Hepatocyte (in vitro differentiated cells): ENCODE measurements around the gene RPS26. TPM values are rescaled to one million over a fixed set of nuclear protein-coding genes. Genes with fewer than 3 reads are reported as not detected.
A peak's percentile ranks its signal among the peaks of the same experiment; 100 is the strongest.

Source experiments
- DNase-seq: peaks from one replicate; pipeline ENCODE4 v3.0.0-alpha.2; 2016; ENCODE audit warnings: low spot score
- H2AFZ ChIP-seq: fragments of 200-600 bp; sonication (generic); 2 replicates; pipeline ENCODE4 v1.6.0; 2016; ENCODE audit warnings: antibody characterized with exemption, mild to moderate bottlenecking
- H3K27ac ChIP-seq: fragments of 200-600 bp; sonication (generic); 2 replicates; pipeline ENCODE4 v1.5.1; 2016; ENCODE audit warnings: mild to moderate bottlenecking
- H3K27me3 ChIP-seq: fragments of 200-600 bp; sonication (generic); 2 replicates; pipeline ENCODE4 v1.6.1; 2016
- H3K36me3 ChIP-seq: fragments of 200-600 bp; sonication (generic); replicated peaks from 2 replicates; pipeline ENCODE4 v1.5.1; 2016; ENCODE audit warnings: low read depth; ENCODE audit not compliant: insufficient read depth
- H3K4me1 ChIP-seq: fragments of 200-600 bp; sonication (generic); 2 replicates; pipeline ENCODE4 v1.5.1; 2016; ENCODE audit warnings: mild to moderate bottlenecking, moderate library complexity; ENCODE audit not compliant: insufficient read depth
- H3K4me2 ChIP-seq: fragments of 200-600 bp; sonication (generic); 2 replicates; pipeline ENCODE4 v1.6.0; 2016
- H3K4me3 ChIP-seq: fragments of 200-600 bp; sonication (generic); 2 replicates; pipeline ENCODE4 v1.5.1; 2016; ENCODE audit warnings: mild to moderate bottlenecking
- H3K79me2 ChIP-seq: fragments of 200-600 bp; sonication (generic); 2 replicates; pipeline ENCODE4 v1.6.0; 2017; ENCODE audit warnings: mild to moderate bottlenecking
- H3K9me2 ChIP-seq: fragments of 200-600 bp; sonication (generic); replicated peaks from 2 replicates; pipeline ENCODE4 v1.6.0; 2017; ENCODE audit warnings: mild to moderate bottlenecking; ENCODE audit not compliant: insufficient read depth
- H3K9me3 ChIP-seq: fragments of 200-600 bp; sonication (generic); 2 replicates; pipeline ENCODE4 v1.5.1; 2016; ENCODE audit warnings: low read depth, mild to moderate bottlenecking
- H4K20me1 ChIP-seq: fragments of 200-600 bp; sonication (generic); 2 replicates; pipeline ENCODE4 v1.6.0; 2016; ENCODE audit warnings: mild to moderate bottlenecking; ENCODE audit not compliant: insufficient read depth, poor library complexity, severe bottlenecking
- CTCF ChIP-seq: fragments of 200-600 bp; sonication (generic); IDR thresholded peaks from 2 replicates; pipeline ENCODE4 v1.5.1; 2016; ENCODE audit warnings: antibody characterized with exemption, mild to moderate bottlenecking; ENCODE audit not compliant: poor library complexity
- EZH2 ChIP-seq: fragments of 200-600 bp; sonication (generic); IDR thresholded peaks from 2 replicates; pipeline ENCODE4 v1.6.1; 2016; ENCODE audit warnings: antibody characterized with exemption, mild to moderate bottlenecking, borderline replicate concordance
- EZH2phosphoT487 ChIP-seq: fragments of 200-600 bp; sonication (generic); IDR thresholded peaks from one replicate; pipeline ENCODE4 v1.6.1; 2018; ENCODE audit warnings: antibody characterized with exemption, mild to moderate bottlenecking, low read depth, moderate library complexity; ENCODE audit not compliant: unreplicated experiment, severe bottlenecking
- WGBS: methylation state at CpG from one replicate; pipeline ENCODE4 v1.1.6; 2016; ENCODE audit warnings: low lambda C conversion rate; ENCODE audit errors: missing lambda C conversion rate; 5-methylcytosine and 5-hydroxymethylcytosine counted together
- polyA plus RNA-seq: library from polyadenylated mRNA; unstranded; fragments of >200 nt; fragmentation: Nextera tagmentation; extraction: Ambion mirVana; gene quantifications from 2 replicates; pipeline ENCODE4 v1.2.1, GENCODE V29; 2016
- total RNA-seq: library from RNA; depleted of rRNA; stranded (reverse); fragments of >200 nt; gene quantifications from 2 replicates; pipeline ENCODE4 v1.2.3, GENCODE V29; 2014

RPS26 gene
- total and polyA plus RNA-seq, 2 experiments from 2014 or later: 252 to 673 TPM

GRCh38 chr12:56082382-56082781 lies 40.7 kb downstream of the RPS26 start:
- Histone ChIP-seq H3K4me1 (peaks cover 7% of the 10 kb centered on the region), H3K36me3 (no peaks in the 10 kb centered on the region), H3K4me3 (no peak overlapping the region), H3K9me2 (no peaks in the 10 kb centered on the region), H3K79me2 (peaks cover 38% of the 10 kb centered on the region), H2AFZ (no peak overlapping the region), H3K27ac (peak overlapping the region; percentile 95), H3K9me3 (no peaks in the 10 kb centered on the region), H3K4me2 (peak overlapping the region; percentile 86), H3K27me3 (no peaks in the 10 kb centered on the region), H4K20me1 (no peaks in the 10 kb centered on the region)
- TF ChIP-seq EZH2phosphoT487 (no peak), EZH2 (no peak), CTCF (no peak)
- DNase-seq: no peak
- 72% methylated on average over 2 of the region's 2 CpGs for WGBS

GRCh38 chr12:56082967-56083366 lies 41.2 kb downstream of the RPS26 start:
- Histone ChIP-seq H3K4me3 (no peak overlapping the region), H3K9me3 (no peaks in the 10 kb centered on the region), H3K4me2 (peak overlapping the region; percentile 86), H2AFZ (no peak overlapping the region), H3K9me2 (no peaks in the 10 kb centered on the region), H4K20me1 (no peaks in the 10 kb centered on the region), H3K79me2 (peaks cover 38% of the 10 kb centered on the region), H3K27ac (peak overlapping the region; percentile 95), H3K4me1 (peaks cover 7% of the 10 kb centered on the region), H3K36me3 (no peaks in the 10 kb centered on the region), H3K27me3 (no peaks in the 10 kb centered on the region)
- TF ChIP-seq EZH2 (no peak), CTCF (no peak), EZH2phosphoT487 (no peak)
- peak; percentile 25 for DNase-seq
- WGBS: 57% methylated on average over 1 of the region's 3 CpGs

- no peak overlapping the region for H3K27ac ChIP-seq
- no peaks in the 10 kb centered on the region for H4K20me1 ChIP-seq
- DNase-seq: peak; percentile 34
- H3K9me3 ChIP-seq: no peaks in the 10 kb centered on the region
- no peak overlapping the region for H2AFZ ChIP-seq
- H3K36me3 ChIP-seq: no peaks in the 10 kb centered on the region
- H3K79me2 ChIP-seq: peaks cover 38% of the 10 kb centered on the region
- H3K9me2 ChIP-seq: no peaks in the 10 kb centered on the region
- peaks cover 7% of the 10 kb centered on the region for H3K4me1 ChIP-seq
- no peaks in the 10 kb centered on the region for H3K27me3 ChIP-seq
- no peak overlapping the region for H3K4me2 ChIP-seq
- 90% methylated on average over 15 of the region's 15 CpGs for WGBS
- H3K4me3 ChIP-seq: no peak overlapping the region
- TF ChIP-seq CTCF: peak; percentile 7
- TF ChIP-seq EZH2: no peak
Measured at GRCh38 chr12:56084958-56085543, 43.3 kb downstream of the RPS26 start.

- H3K36me3 ChIP-seq: no peaks in the 10 kb centered on the region
- WGBS: 87% methylated on average over 3 of the region's 3 CpGs
- TF ChIP-seq EZH2 (no peak), CTCF (no peak), EZH2phosphoT487 (no peak)
Measured at GRCh38 chr12:56086096-56086495, 44.4 kb downstream of the RPS26 start.

More at GRCh38 chr12:56086096-56086495, 44.4 kb downstream of the RPS26 start:
- Histone ChIP-seq H3K9me2 (no peaks in the 10 kb centered on the region), H3K27me3 (no peaks in the 10 kb centered on the region), H2AFZ (no peak overlapping the region), H3K27ac (no peak overlapping the region), H4K20me1 (no peaks in the 10 kb centered on the region), H3K4me2 (no peak overlapping the region), H3K9me3 (no peaks in the 10 kb centered on the region), H3K79me2 (peaks cover 36% of the 10 kb centered on the region), H3K4me1 (peaks cover 7% of the 10 kb centered on the region), H3K4me3 (no peak overlapping the region)
- DNase-seq: peak; percentile 58
